Heart left ventricle (tissue), 13 donors: Measurements from ENCODE around the gene MRM2.

Experiments used
- POLR2A ChIP-seq, 2 donors: fragments of 450-650 bp; IDR thresholded peaks; one replicate each; pipeline ENCODE4 v1.6.1; 2017; ENCODE audit warnings: antibody characterized with exemption in 2 of 2, mild to moderate bottlenecking in 2 of 2, moderate library complexity in 2 of 2
- TF ChIP-seq, protein P1 (sequence below), 12 donors: fragments of 200-600 bp; sonication (generic) in 4 of 12; IDR thresholded peaks; one replicate each; pipeline versions ENCODE4 v1.5.0 to v1.8.0; 2018 to 2022; ENCODE audit warnings: antibody characterized with exemption in 12 of 12, mild to moderate bottlenecking in 5 of 12
- donor health status: ischemic (EF 13 %, LVEDD 7.1; RV severe dilation, severe dysfunction).
- donor health status: DM: no; HTN: yes; CAD: no.
- donor health status: DM: no; HTN: no; CAD: no.
- donor health status: ischemic (EF 25% LVEDD 6.9; RV normal size, moderate dysfunction).
- donor health status: ischemic (EF 25% LVEDD 5.7; RV mildly dilated, moderate dysfunction).
- donor health status: ischemic (EF 35%, LVEDD 5.7; RV mildly dilated, moderate dysfunction).
- donor health status: nonischemic (EF 11% LVEDD 7.7; RV severe dilation, severe dysfunction).
- donor health status: DM: yes; HTN: yes; CAD: no.
- donor health status: PGD.
- donor health status: ischemic (EF 29% LVEDD 5.4; RV normal size, mild dysfunction).
- donor health status: nonischemic (EF 23%, LVEDD 6.1; RV moderate dilation, normal function).

GRCh38 chr7:2229467-2229866 is 12.5 kb downstream of the MRM2 start:
- TF ChIP-seq POLR2A (IDR thresholded peaks at IDR 0.05): no peak
- TF ChIP-seq, protein P1, sequence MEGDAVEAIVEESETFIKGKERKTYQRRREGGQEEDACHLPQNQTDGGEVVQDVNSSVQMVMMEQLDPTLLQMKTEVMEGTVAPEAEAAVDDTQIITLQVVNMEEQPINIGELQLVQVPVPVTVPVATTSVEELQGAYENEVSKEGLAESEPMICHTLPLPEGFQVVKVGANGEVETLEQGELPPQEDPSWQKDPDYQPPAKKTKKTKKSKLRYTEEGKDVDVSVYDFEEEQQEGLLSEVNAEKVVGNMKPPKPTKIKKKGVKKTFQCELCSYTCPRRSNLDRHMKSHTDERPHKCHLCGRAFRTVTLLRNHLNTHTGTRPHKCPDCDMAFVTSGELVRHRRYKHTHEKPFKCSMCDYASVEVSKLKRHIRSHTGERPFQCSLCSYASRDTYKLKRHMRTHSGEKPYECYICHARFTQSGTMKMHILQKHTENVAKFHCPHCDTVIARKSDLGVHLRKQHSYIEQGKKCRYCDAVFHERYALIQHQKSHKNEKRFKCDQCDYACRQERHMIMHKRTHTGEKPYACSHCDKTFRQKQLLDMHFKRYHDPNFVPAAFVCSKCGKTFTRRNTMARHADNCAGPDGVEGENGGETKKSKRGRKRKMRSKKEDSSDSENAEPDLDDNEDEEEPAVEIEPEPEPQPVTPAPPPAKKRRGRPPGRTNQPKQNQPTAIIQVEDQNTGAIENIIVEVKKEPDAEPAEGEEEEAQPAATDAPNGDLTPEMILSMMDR (IDR thresholded peaks at IDR 0.05): no peak
